Mucosa of descending colon (tissue), 3 donors: Measurements from ENCODE around the gene TFDP2. TPM values are rescaled to one million over a fixed set of nuclear protein-coding genes. Genes with fewer than 3 reads are reported as not detected.

Source experiments
- ATAC-seq: fragments of 200-7000 bp; cut with Tn5 transposase; one replicate; pipeline ENCODE4 v1.9.1; 2020; ENCODE audit warnings: mild to moderate bottlenecking, moderate library complexity
- DNase-seq, 3 donors: peaks; one replicate each; pipeline ENCODE4 v3.0.0-alpha.2; 2020
- H3K36me3 ChIP-seq: fragments of 200-600 bp; one replicate; pipeline ENCODE4 v1.8.0; 2021; ENCODE audit warnings: low read depth, mild to moderate bottlenecking
- H3K4me1 ChIP-seq: fragments of 200-600 bp; one replicate; pipeline ENCODE4 v1.8.0; 2021; ENCODE audit warnings: low read depth, mild to moderate bottlenecking
- H3K4me3 ChIP-seq: fragments of 200-600 bp; one replicate; pipeline ENCODE4 v1.8.0; 2021; ENCODE audit warnings: mild to moderate bottlenecking
- H3K9me3 ChIP-seq: fragments of 200-600 bp; one replicate; pipeline ENCODE4 v1.8.0; 2021; ENCODE audit warnings: mild to moderate bottlenecking
- CTCF ChIP-seq: fragments of 200-600 bp; IDR thresholded peaks from one replicate; pipeline ENCODE4 v1.8.0; 2022; ENCODE audit warnings: antibody characterized with exemption, mild to moderate bottlenecking
- intact Hi-C, 2 donors: fragments of 100-400 bp; cut with DNase I in 1 of 2; cut with micrococcal nuclease in 1 of 2; formaldehyde crosslinking; loops; one replicate each; pipeline versions ENCODE4 v1.11.0 to v1.11.1; 2022; cut with DNase I, micrococcal nuclease
- total RNA-seq, 3 donors: library from RNA; stranded (reverse); fragmentation: NEBNext Ultra II Directional in 2 of 3; extraction: Animal tissue kit (Norgen Biotek cat#: 25700) in 2 of 3; gene quantifications; one replicate each; pipeline versions ENCODE4 v1.2.1 to v1.2.4, GENCODE V29; 2021 to 2023
- donor health status: DM: no; HTN: no; CAD: no; lungs with moderate emphysema.
- donor health status: DM: no; HTN: no; CAD: no.
- donor health status: DM: no; HTN: yes; CAD: no.

Gene TFDP2
- total RNA-seq, 3 donors from 2014 or later: 45.1 to 61.4 (median 54.8) TPM

- DNase-seq (no peak), ATAC-seq (peak; percentile 61)
- TF ChIP-seq CTCF: no peak
- Histone ChIP-seq H3K4me3 (no peak overlapping the region), H3K4me1 (no peaks in the 10 kb centered on the region), H3K36me3 (no peaks in the 10 kb centered on the region), H3K9me3 (no peaks in the 10 kb centered on the region)
- intact Hi-C loops: no loop called here
Observed at GRCh38 chr3:141894524-141895176, 254.7 kb downstream of the TFDP2 start.

Other genes with a start within 250 kb of the TFDP2 start
- 10 to 100 TPM; 44.7 to 45.4 (median 45.1) TPM for gene GK5, start 76.0 kb upstream of the TFDP2 start, total RNA-seq